ENCODE results near the gene CHRM4. TPM values are rescaled to one million over a fixed set of nuclear protein-coding genes. Genes with fewer than 3 reads are reported as not detected.

Gene CHRM4
- total RNA-seq, 1 experiment from 2014 or later, result 1.1 TPM

GRCh38 chr11:46393231-46393616 lies 1.6 kb upstream of the CHRM4 start:
- BruUV-seq (replicated peaks), result no TSS peak
- POLR2A ChIA-PET, result interaction anchor here (0.6 kb wide), 1 partner anchor 125 kb away, joined by 3 read pairs; no protein-coding TSS in a partner anchor
- RAD21 ChIA-PET (ENCODE audit: low non-redundant PET in 1 of 2, low total read pairs in 2 of 2, uncharacterized antibody in 2 of 2, unreplicated experiment in 2 of 2), result no interaction called here
- Histone ChIP-seq H3K9me3 (ENCODE audit: control insufficient read depth in 1 of 2, insufficient read depth in 1 of 2, low read depth in 1 of 2, low read length in 2 of 2) (no peaks in the 10 kb centered on the region), H3K9me2 (ENCODE audit: insufficient read depth) (no peaks in the 10 kb centered on the region), H3K27me3 (ENCODE audit: insufficient read depth, low read length) (no peaks in the 10 kb centered on the region), H3K4me2 (ENCODE audit: low read length) (no peak overlapping the region), H3K27ac (ENCODE audit: low read depth, low read length) (no peak overlapping the region), H4K20me1 (ENCODE audit: insufficient read depth) (no peaks in the 10 kb centered on the region), H3K4me1 (ENCODE audit: control insufficient read depth in 1 of 2, insufficient read depth in 2 of 2, low read length in 2 of 2) (peaks cover 3 to 37% of the 10 kb centered on the region in 2 experiments; a peak in 3 of 4 replicates), H3K79me2 (ENCODE audit: insufficient read depth, low read length) (no peaks in the 10 kb centered on the region), H3K4me3 (replicated peaks in 1 of 2; ENCODE audit: low read depth in 1 of 2, low read length in 2 of 2) (no peak overlapping the region), H3K36me3 (ENCODE audit: control insufficient read depth in 1 of 2, insufficient read depth in 2 of 2, low read length in 2 of 2) (0 out of 4 replicates have a peak, but pooled peaks cover 0 to 5% of the 10 kb centered on the region in 2 experiments), H2AFZ (ENCODE audit: low read depth, low read length, poor library complexity, severe bottlenecking) (no peak overlapping the region), H3K9ac (ENCODE audit: low read length) (no peak overlapping the region)
- DNase-seq (ENCODE audit: low read depth, low spot score) (no peak), ATAC-seq (no peak)
- TF ChIP-seq POLR2A (IDR thresholded peaks at IDR 0.05; ENCODE audit: borderline replicate concordance, extremely low read depth, insufficient read depth, insufficient read length) (no peak), ZNF274 (IDR thresholded peaks at IDR 0.05; ENCODE audit: low read depth, low read length) (no peak), RAD21 (IDR thresholded peaks at IDR 0.05; ENCODE audit: low read depth) (no peak), JUND (IDR thresholded peaks at IDR 0.05) (no peak), ZFX (IDR thresholded peaks at IDR 0.05) (no peak), SIN3A (IDR thresholded peaks at IDR 0.05; ENCODE audit: low read depth) (no peak), MAX (IDR thresholded peaks at IDR 0.05) (no peak), YY1 (IDR thresholded peaks at IDR 0.05; ENCODE audit: extremely low read depth, insufficient replicate concordance, low read depth, low read length) (no peak), POLR2AphosphoS5 (IDR thresholded peaks at IDR 0.05; ENCODE audit: low read depth, low read length) (no peak), CBX3 (IDR thresholded peaks at IDR 0.05; ENCODE audit: low read depth) (no peak), SRF (IDR thresholded peaks at IDR 0.05; ENCODE audit: low read depth) (no peak), ELF1 (IDR thresholded peaks at IDR 0.05; ENCODE audit: borderline replicate concordance, low read depth) (no peak), FOSL1 (IDR thresholded peaks at IDR 0.05; ENCODE audit: low read depth) (no peak), CTCF (IDR thresholded peaks at IDR 0.05 in 2 of 3, conservative IDR thresholded peaks at IDR 0.05 in 1 of 3; ENCODE audit: borderline replicate concordance in 1 of 3, insufficient read depth in 1 of 3, low read depth in 2 of 3, low read length in 2 of 3) (no peak), EGR1 (IDR thresholded peaks at IDR 0.05; ENCODE audit: low read depth) (no peak)
- intact Hi-C loops (cut with micrococcal nuclease), result no loop called here
- CTCF ChIA-PET, result interaction anchor here (1.2 to 1.6 kb wide), 3 partner anchors 17 to 760 kb away, joined by 4 read pairs; no protein-coding TSS in a partner anchor

Data from HCT116 (cell line).